K562 (cell line): ENCODE measurements around the gene NCOA6. TPM values are rescaled to one million over a fixed set of nuclear protein-coding genes. Genes with fewer than 3 reads are reported as not detected.

Experiments
- ARHGAP35 ChIP-seq: fragments of 450-650 bp; IDR thresholded peaks from 2 replicates; pipeline ENCODE4 v1.6.1; 2018; ENCODE audit not compliant: partially characterized antibody
- CAMTA2 ChIP-seq: fragments of 250-450 bp; sonication (Bioruptor Pico); conservative IDR thresholded peaks from 2 replicates; pipeline ENCODE4 v1.5.1; 2022
- CBX3 ChIP-seq, 2 experiments: IDR thresholded peaks; 1 replicate in 1 of 2; 2 replicates in 1 of 2; pipeline ENCODE4 v1.6.1; 2012; ENCODE audit warnings: inconsistent platforms in 2 of 2, low read length in 2 of 2, borderline replicate concordance in 1 of 2, control low read depth in 1 of 2
- ETV5 ChIP-seq: sonication (generic); formaldehyde crosslinking; IDR thresholded peaks from 2 replicates; pipeline ENCODE4 v1.4.0; 2020; ENCODE audit warnings: low read depth, mild to moderate bottlenecking, missing genetic modification reagents
- FOXJ2 ChIP-seq: fragments of 200-800 bp; sonication (Bioruptor generic); IDR thresholded peaks from 2 replicates; pipeline ENCODE4 v1.6.1; 2016; ENCODE audit warnings: missing genetic modification characterization, missing compliant biosample characterization
- HMGXB4 ChIP-seq: sonication (generic); formaldehyde crosslinking; IDR thresholded peaks from 2 replicates; pipeline ENCODE4 v1.8.1; 2023; ENCODE audit warnings: mild to moderate bottlenecking, missing genetic modification reagents
- MTA3 ChIP-seq: fragments of 450-650 bp; formaldehyde crosslinking; IDR thresholded peaks from 2 replicates; pipeline ENCODE4 v1.6.1; 2017; ENCODE audit warnings: mild to moderate bottlenecking, borderline replicate concordance
- NFIX ChIP-seq: fragments of 250-450 bp; sonication (Bioruptor Pico); IDR thresholded peaks from 2 replicates; pipeline ENCODE4 v1.4.0; 2020; ENCODE audit warnings: low read depth, mild to moderate bottlenecking, moderate library complexity
- PHB ChIP-seq: fragments of 250-450 bp; sonication (Bioruptor Pico); IDR thresholded peaks from 2 replicates; pipeline ENCODE4 v1.5.0; 2021
- TEAD1 ChIP-seq, 2 experiments: fragments of 450-650 bp in 1 of 2; sonication (generic) in 1 of 2; formaldehyde crosslinking; IDR thresholded peaks; 2 replicates each; pipeline versions ENCODE4 v1.4.0 to v1.8.0; 2020 to 2022; ENCODE audit warnings: mild to moderate bottlenecking in 2 of 2, missing genetic modification reagents in 1 of 2
- TFAM ChIP-seq: fragments of 250-450 bp; sonication (Bioruptor Pico); conservative IDR thresholded peaks from 2 replicates; pipeline ENCODE4 v1.5.0; 2021; ENCODE audit warnings: mild to moderate bottlenecking, moderate library complexity
- ZFP36 ChIP-seq: fragments of 150-350 bp; IDR thresholded peaks from 2 replicates; pipeline ENCODE4 v1.6.1; 2018; ENCODE audit warnings: low read length, low read depth; ENCODE audit not compliant: partially characterized antibody
- ZNF311 ChIP-seq: fragments of 250-450 bp; sonication (Bioruptor Pico); IDR thresholded peaks from 2 replicates; pipeline ENCODE4 v1.4.0; 2020; ENCODE audit warnings: mild to moderate bottlenecking, moderate library complexity
- ZNF77 ChIP-seq: fragments of 250-450 bp; sonication (Bioruptor Pico); IDR thresholded peaks from 2 replicates; pipeline ENCODE4 v1.5.0; 2020
- ZNF830 ChIP-seq: fragments of 250-450 bp; sonication (Bioruptor Pico); IDR thresholded peaks from 2 replicates; pipeline ENCODE4 v1.5.0; 2021; ENCODE audit warnings: mild to moderate bottlenecking
- polyA plus RNA-seq, 8 experiments: library from polyadenylated mRNA; depleted of rRNA in 4 of 8; stranded (reverse) in 5 of 8; unstranded in 3 of 8; fragments of >200 nt; fragmentation: Nextera tagmentation in 2 of 8; fragmentation: Illumina TruSeq in 1 of 8; extraction: Ambion mirVana in 2 of 8; extraction: Trizol in 1 of 8; gene quantifications; 2 replicates each; pipeline versions ENCODE4 v1.2.1 to v1.2.3, GENCODE V29; 2011 to 2014; ENCODE audit warnings: inconsistent platforms in 1 of 8, missing spikeins in 1 of 8
- total RNA-seq, 7 experiments: library from RNA; depleted of rRNA in 6 of 7; stranded (reverse); fragments of >200 nt in 6 of 7; fragmentation: Illumina TruSeq in 2 of 7; extraction: Trizol in 2 of 7; gene quantifications; 2 replicates each; pipeline versions ENCODE4 v1.2.1 to v1.2.3, GENCODE V29; 2011 to 2021; ENCODE audit warnings: low replicate concordance in 1 of 7
- TF ChIP-seq, protein P1 (sequence below), 2 experiments: fragments of 450-650 bp; IDR thresholded peaks; 2 replicates each; pipeline ENCODE4 v1.6.1; 2016
- TF ChIP-seq, protein P2 (sequence below): fragments of 450-650 bp; formaldehyde crosslinking; IDR thresholded peaks from 2 replicates; pipeline ENCODE4 v1.4.0; 2020; ENCODE audit warnings: mild to moderate bottlenecking, moderate library complexity
- TF ChIP-seq, protein P3 (sequence below), 2 experiments: IDR thresholded peaks in 1 of 2; conservative IDR thresholded peaks in 1 of 2; 2 replicates each; pipeline ENCODE4 v1.6.1; 2016; ENCODE audit warnings: low read depth in 2 of 2, mild to moderate bottlenecking in 1 of 2, missing compliant biosample characterization in 1 of 2, missing genetic modification characterization in 1 of 2, moderate library complexity in 1 of 2
- TF ChIP-seq, protein P4 (sequence below): sonication (generic); formaldehyde crosslinking; IDR thresholded peaks from 2 replicates; pipeline ENCODE4 v1.8.0; 2022; ENCODE audit warnings: missing genetic modification reagents, mild to moderate bottlenecking, moderate library complexity, borderline replicate concordance

Gene NCOA6
- total and polyA plus RNA-seq, 9 of the 15 experiments (the other 6 are each of a cell fraction or from before 2014, with no cell fraction given), result 6.1 to 25.0 (median 9.5) TPM

- TF ChIP-seq HMGXB4 (CRISPR knock-in tag) (peak; percentile 77; the same call in 1 of the 2 replicates), ZNF311 (CRISPR knock-in tag) (no peak), ZNF77 (CRISPR knock-in tag) (no peak), MTA3 (no peak), ETV5 (CRISPR knock-in tag) (no peak), CBX3 (IDR thresholded peaks at IDR 0.05; ENCODE audit: borderline replicate concordance in 1 of 2, low read length in 2 of 2) (no peak), ZFP36 (no peak), ARHGAP35 (no peak), TFAM (CRISPR knock-in tag) (no peak), FOXJ2 (tag) (no peak), PHB (CRISPR knock-in tag) (no peak), TEAD1 (CRISPR knock-in tag; IDR thresholded peaks at IDR 0.05) (no peak; a peak in 1 of 4 replicates), ZNF830 (CRISPR knock-in tag) (no peak), NFIX (CRISPR knock-in tag) (no peak), CAMTA2 (CRISPR knock-in tag) (no peak)
- TF ChIP-seq, protein P1, sequence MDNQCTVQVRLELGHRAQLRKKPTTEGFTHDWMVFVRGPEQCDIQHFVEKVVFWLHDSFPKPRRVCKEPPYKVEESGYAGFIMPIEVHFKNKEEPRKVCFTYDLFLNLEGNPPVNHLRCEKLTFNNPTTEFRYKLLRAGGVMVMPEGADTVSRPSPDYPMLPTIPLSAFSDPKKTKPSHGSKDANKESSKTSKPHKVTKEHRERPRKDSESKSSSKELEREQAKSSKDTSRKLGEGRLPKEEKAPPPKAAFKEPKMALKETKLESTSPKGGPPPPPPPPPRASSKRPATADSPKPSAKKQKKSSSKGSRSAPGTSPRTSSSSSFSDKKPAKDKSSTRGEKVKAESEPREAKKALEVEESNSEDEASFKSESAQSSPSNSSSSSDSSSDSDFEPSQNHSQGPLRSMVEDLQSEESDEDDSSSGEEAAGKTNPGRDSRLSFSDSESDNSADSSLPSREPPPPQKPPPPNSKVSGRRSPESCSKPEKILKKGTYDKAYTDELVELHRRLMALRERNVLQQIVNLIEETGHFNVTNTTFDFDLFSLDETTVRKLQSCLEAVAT (IDR thresholded peaks at IDR 0.05), result no peak; a peak in 1 of 4 replicates
- TF ChIP-seq, protein P2, sequence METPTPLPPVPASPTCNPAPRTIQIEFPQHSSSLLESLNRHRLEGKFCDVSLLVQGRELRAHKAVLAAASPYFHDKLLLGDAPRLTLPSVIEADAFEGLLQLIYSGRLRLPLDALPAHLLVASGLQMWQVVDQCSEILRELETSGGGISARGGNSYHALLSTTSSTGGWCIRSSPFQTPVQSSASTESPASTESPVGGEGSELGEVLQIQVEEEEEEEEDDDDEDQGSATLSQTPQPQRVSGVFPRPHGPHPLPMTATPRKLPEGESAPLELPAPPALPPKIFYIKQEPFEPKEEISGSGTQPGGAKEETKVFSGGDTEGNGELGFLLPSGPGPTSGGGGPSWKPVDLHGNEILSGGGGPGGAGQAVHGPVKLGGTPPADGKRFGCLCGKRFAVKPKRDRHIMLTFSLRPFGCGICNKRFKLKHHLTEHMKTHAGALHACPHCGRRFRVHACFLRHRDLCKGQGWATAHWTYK (CRISPR knock-in tag), result peak; percentile 63; the same call in 1 of the 2 replicates
- TF ChIP-seq, protein P3, sequence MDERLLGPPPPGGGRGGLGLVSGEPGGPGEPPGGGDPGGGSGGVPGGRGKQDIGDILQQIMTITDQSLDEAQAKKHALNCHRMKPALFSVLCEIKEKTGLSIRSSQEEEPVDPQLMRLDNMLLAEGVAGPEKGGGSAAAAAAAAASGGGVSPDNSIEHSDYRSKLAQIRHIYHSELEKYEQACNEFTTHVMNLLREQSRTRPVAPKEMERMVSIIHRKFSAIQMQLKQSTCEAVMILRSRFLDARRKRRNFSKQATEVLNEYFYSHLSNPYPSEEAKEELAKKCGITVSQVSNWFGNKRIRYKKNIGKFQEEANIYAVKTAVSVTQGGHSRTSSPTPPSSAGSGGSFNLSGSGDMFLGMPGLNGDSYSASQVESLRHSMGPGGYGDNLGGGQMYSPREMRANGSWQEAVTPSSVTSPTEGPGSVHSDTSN (CRISPR knock-in tag; IDR thresholded peaks at IDR 0.05; ENCODE audit: low read depth), result no peak
- TF ChIP-seq, protein P3 (tag; conservative IDR thresholded peaks at IDR 0.05; ENCODE audit: low read depth), result no peak
- TF ChIP-seq, protein P4, sequence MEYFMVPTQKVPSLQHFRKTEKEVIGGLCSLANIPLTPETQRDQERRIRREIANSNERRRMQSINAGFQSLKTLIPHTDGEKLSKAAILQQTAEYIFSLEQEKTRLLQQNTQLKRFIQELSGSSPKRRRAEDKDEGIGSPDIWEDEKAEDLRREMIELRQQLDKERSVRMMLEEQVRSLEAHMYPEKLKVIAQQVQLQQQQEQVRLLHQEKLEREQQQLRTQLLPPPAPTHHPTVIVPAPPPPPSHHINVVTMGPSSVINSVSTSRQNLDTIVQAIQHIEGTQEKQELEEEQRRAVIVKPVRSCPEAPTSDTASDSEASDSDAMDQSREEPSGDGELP (CRISPR knock-in tag), result no peak
These were observed 483 bp downstream of the NCOA6 start (continued) for GRCh38 chr20:34824806-34825529.
